Measurements from ENCODE around the gene CPED1.
"Not testable (repeated sequence)": the region's sequence is repeated elsewhere in the genome, so short reads cannot be mapped to it uniquely, and the experiment has no call there.

Gene CPED1

DNA sequence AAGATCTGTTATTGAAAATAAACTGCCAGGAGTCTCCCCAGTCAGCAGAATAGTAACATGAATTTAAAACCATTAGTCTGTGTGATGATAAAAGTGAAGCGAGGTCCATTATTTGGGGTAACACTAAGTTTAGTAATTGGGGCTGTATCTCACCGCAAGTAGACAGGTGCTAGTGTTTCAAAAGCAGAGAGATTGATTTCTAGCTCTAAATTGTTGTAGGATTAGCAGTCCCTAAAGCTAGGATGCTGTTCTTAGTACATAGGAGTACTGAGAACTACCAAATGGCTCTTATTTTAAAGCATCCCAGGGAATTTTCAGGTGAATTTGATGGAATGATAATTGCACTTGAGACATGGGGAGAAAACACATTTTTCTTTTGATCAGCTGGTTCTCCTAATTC lies 70.5 kb downstream of the CPED1 start:
- H3K27ac ChIP-seq: no peak overlapping the region
- H3K79me2 ChIP-seq: no peaks in the 10 kb centered on the region
- H3K9me3 ChIP-seq (ENCODE audit: control insufficient read depth, low read length): no peaks in the 10 kb centered on the region
- H2AFZ ChIP-seq: no peak overlapping the region
- no peaks in the 10 kb centered on the region for H3K27me3 ChIP-seq (ENCODE audit: control insufficient read depth, insufficient read depth, low read length)
- TF ChIP-seq, protein P1, sequence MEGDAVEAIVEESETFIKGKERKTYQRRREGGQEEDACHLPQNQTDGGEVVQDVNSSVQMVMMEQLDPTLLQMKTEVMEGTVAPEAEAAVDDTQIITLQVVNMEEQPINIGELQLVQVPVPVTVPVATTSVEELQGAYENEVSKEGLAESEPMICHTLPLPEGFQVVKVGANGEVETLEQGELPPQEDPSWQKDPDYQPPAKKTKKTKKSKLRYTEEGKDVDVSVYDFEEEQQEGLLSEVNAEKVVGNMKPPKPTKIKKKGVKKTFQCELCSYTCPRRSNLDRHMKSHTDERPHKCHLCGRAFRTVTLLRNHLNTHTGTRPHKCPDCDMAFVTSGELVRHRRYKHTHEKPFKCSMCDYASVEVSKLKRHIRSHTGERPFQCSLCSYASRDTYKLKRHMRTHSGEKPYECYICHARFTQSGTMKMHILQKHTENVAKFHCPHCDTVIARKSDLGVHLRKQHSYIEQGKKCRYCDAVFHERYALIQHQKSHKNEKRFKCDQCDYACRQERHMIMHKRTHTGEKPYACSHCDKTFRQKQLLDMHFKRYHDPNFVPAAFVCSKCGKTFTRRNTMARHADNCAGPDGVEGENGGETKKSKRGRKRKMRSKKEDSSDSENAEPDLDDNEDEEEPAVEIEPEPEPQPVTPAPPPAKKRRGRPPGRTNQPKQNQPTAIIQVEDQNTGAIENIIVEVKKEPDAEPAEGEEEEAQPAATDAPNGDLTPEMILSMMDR (IDR thresholded peaks at IDR 0.05): no peak
- H3K4me2 ChIP-seq (ENCODE audit: low read length): no peak overlapping the region
- H3K4me3 ChIP-seq (ENCODE audit: low read depth, low read length): no peak overlapping the region
- H3K4me1 ChIP-seq: no peaks in the 10 kb centered on the region
- H3K36me3 ChIP-seq (ENCODE audit: control insufficient read depth, insufficient read depth, low read length): no peaks in the 10 kb centered on the region
- no peak overlapping the region for H3K9ac ChIP-seq

DNA sequence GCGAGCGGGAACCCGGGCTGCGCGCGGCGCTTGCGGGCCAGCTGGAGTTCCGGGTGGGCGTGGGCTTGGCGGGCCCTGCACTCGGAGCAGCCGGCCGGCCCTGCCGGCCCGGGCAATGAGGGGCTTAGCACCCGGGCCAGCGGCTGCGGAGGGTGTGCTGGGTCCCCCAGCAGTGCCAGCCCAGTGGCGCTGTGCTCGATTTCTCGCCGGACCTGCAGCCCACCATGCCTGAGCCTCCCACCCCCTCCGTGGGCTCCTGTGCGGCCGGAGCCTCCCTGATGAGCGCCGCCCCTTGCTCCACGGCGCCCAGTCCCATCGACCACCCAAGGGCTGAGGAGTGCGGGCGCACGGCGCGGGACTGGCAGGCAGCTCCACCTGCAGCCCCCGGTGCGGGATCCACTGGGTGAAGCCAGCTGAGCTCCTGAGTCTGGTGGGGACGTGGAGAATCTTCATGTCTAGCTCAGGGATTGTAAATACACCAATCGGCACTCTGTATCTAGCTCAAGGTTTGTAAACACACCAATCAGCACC lies 71.5 kb downstream of the CPED1 start:
- not testable (repeated sequence) for H3K9me3 ChIP-seq (ENCODE audit: control insufficient read depth, low read length); H2AFZ ChIP-seq; H3K27ac ChIP-seq; H3K9ac ChIP-seq; H3K4me1 ChIP-seq; H3K27me3 ChIP-seq (ENCODE audit: control insufficient read depth, insufficient read depth, low read length); H3K36me3 ChIP-seq (ENCODE audit: control insufficient read depth, insufficient read depth, low read length); H3K4me2 ChIP-seq (ENCODE audit: low read length); H3K4me3 ChIP-seq (ENCODE audit: low read depth, low read length); H3K79me2 ChIP-seq

DNA sequence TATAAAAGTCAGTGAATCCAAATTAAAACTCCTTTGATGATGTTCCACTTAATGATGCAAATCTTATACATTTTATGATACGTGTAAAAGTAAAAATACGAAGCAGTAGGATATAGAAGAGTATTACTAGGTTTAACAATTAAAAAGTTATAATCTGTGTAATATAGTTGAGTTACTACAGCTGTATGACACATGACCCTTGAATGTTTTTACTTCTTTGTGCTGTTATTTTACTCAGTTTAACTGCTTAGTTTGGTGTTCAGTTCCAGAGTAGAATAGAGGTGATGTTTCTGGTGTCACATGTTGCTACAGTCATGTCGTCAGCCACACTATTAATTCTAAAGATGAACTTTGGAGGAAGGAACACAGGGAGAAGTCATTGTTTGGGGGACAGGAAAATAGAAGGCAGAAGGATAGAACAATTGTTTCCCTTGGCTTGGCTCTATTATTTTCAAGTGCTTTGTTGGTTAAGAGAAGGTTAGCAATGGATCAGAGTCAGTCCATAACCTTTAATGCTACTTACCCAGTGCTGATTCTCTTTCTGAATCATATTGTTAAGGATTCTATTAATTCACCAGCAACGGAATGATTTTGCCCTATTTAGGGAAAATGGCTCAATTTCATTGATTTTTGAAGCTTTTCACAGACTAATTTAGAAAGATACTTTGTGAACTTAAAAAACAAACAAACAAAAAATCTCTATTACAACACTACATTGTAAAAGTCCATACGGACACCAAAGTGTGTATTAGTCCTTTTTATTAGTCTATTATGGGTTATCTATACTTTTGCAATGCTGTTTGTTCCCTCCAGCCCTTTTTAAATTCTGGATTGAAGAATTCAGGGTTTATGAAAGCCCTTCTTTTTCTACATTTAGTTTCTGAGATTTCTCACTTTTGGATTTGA lies 73.4 kb downstream of the CPED1 start:
- no peak overlapping the region for H3K27ac ChIP-seq
- no peak overlapping the region for H2AFZ ChIP-seq
- H3K79me2 ChIP-seq: no peaks in the 10 kb centered on the region
- H3K9me3 ChIP-seq (ENCODE audit: control insufficient read depth, low read length): no peaks in the 10 kb centered on the region
- no peaks in the 10 kb centered on the region for H3K27me3 ChIP-seq (ENCODE audit: control insufficient read depth, insufficient read depth, low read length)
- H3K36me3 ChIP-seq (ENCODE audit: control insufficient read depth, insufficient read depth, low read length): no peaks in the 10 kb centered on the region
- H3K4me3 ChIP-seq (ENCODE audit: low read depth, low read length): no peak overlapping the region
- TF ChIP-seq, protein P1 (IDR thresholded peaks at IDR 0.05): no peak
- H3K4me1 ChIP-seq: no peaks in the 10 kb centered on the region
- no peak overlapping the region for H3K9ac ChIP-seq
- no peak overlapping the region for H3K4me2 ChIP-seq (ENCODE audit: low read length)

DNA sequence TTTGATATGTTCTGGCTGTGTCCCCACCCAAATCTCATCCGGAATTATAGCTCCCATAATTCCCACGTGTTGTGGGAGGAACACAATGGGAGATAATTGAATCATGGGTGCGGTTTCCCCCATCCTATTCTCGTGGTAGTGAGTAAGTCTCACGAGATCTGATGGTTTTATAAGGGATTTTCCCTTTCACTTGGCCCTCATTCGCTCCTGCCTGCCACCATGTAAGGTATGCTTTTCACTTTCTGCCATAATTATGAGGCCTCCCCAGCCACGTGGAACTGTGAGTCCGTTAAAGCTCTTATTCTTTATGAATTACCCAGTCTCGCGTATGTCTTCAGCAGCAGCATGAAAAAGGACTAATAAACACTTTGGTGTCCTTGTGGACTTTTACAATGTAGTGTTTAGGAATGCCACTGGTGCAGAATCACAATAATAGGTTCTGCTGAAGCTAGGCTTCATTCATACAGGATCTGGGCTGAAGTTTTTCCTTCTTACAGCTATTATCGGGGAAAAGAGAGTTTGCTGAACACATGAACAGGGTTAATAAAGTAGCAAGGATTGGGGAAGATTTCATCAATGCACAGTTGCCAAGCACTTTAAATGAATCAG lies 74.3 kb downstream of the CPED1 start:
- Histone ChIP-seq H3K27ac (no peak overlapping the region), H2AFZ (no peak overlapping the region), H3K4me1 (no peaks in the 10 kb centered on the region), H3K79me2 (no peaks in the 10 kb centered on the region), H3K4me3 (ENCODE audit: low read depth, low read length) (no peak overlapping the region), H3K9ac (no peak overlapping the region), H3K36me3 (ENCODE audit: control insufficient read depth, insufficient read depth, low read length) (no peaks in the 10 kb centered on the region), H3K4me2 (ENCODE audit: low read length) (no peak overlapping the region), H3K27me3 (ENCODE audit: control insufficient read depth, insufficient read depth, low read length) (no peaks in the 10 kb centered on the region), H3K9me3 (ENCODE audit: control insufficient read depth, low read length) (no peaks in the 10 kb centered on the region)
- TF ChIP-seq, protein P1 (IDR thresholded peaks at IDR 0.05): no peak

DNA sequence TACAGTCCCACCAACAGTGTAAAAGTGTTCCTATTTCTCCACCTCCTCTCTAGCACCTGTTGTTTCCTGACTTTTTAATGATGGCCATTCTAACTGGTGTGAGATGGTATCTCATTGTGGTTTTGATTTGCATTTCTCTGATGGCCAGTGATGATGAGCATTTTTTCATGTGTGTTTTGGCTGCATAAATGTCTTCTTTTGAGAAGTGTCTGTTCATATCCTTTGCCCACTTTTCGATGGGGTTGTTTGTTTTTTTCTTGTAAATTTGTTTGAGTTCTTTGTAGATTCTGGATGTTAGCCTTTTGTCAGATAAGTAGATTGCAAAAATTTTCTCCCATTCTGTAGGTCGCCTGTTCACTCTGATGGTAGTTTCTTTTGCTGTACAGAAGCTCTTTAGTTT lies 79.2 kb downstream of the CPED1 start:
- not testable (repeated sequence) for H3K27me3 ChIP-seq (ENCODE audit: control insufficient read depth, insufficient read depth, low read length); H3K9ac ChIP-seq; H2AFZ ChIP-seq; H3K9me3 ChIP-seq (ENCODE audit: control insufficient read depth, low read length); H3K36me3 ChIP-seq (ENCODE audit: control insufficient read depth, insufficient read depth, low read length); H3K4me3 ChIP-seq (ENCODE audit: low read depth, low read length); H3K4me1 ChIP-seq; H3K27ac ChIP-seq; H3K4me2 ChIP-seq (ENCODE audit: low read length); H3K79me2 ChIP-seq
